ENCODE measurements around the gene FAM177B.

The FAM177B gene
- long read RNA-seq, donor 1 = 0 reads
- long read RNA-seq, donor 2 = 0 reads
- long read RNA-seq, donor 3 = 0 reads
- long read RNA-seq, donor 4 = 0 reads
- long read RNA-seq, donor 5 = 0 reads
- long read RNA-seq, donor 6 = 0 reads
- long read RNA-seq, donor 7, partial matches to known transcripts = 6 of 6 reads
- long read RNA-seq, donor 7, other reads (novel, unspliced or antisense) = 0 of 6 reads
- long read RNA-seq, donor 8 = 0 reads

GRCh38 chr1:222736972-222737371 lies at the start of gene FAM177B:
TSS of gene FAM177B (plus strand) at chr1:222737202. CDS start at chr1:222746546, 9,344 bp downstream.
- no peak for DNase-seq

- DNase-seq = no peak
These were observed 46.0 kb upstream of the FAM177B start for GRCh38 chr1:222691016-222691415.

GRCh38 chr1:222694927-222695326 lies 42.1 kb upstream of the FAM177B start:
- no peak for DNase-seq

- no peak for DNase-seq
These were observed 40.3 kb upstream of the FAM177B start for GRCh38 chr1:222696741-222697140.

GRCh38 chr1:222697203-222697602 lies 39.8 kb upstream of the FAM177B start:
- no peak for DNase-seq

- no peak for DNase-seq
These were observed 39.2 kb upstream of the FAM177B start for GRCh38 chr1:222697826-222698225.

GRCh38 chr1:222702210-222702609 lies 34.8 kb upstream of the FAM177B start:
- no peak for DNase-seq

GRCh38 chr1:222704260-222704659 lies 32.7 kb upstream of the FAM177B start:
- DNase-seq = no peak

GRCh38 chr1:222706815-222707214 lies 30.2 kb upstream of the FAM177B start:
- no peak for DNase-seq

GRCh38 chr1:222709700-222710153 lies 27.3 kb upstream of the FAM177B start:
- DNase-seq = no peak

- DNase-seq = peak; percentile 82
These were observed 25.4 kb upstream of the FAM177B start for GRCh38 chr1:222711319-222712252.

- peak; percentile 100 for DNase-seq
These were observed 24.5 kb upstream of the FAM177B start, which contains the start of the genes AIDA and BROX for GRCh38 chr1:222712253-222713090. TSS of gene AIDA (minus strand) at chr1:222712491. CDS start at chr1:222712317, 174 bp downstream. TSS of gene BROX (plus strand) at chr1:222712564. CDS start at chr1:222715700, 3,136 bp downstream.

GRCh38 chr1:222713091-222713961 lies 23.7 kb upstream of the FAM177B start:
- DNase-seq = no peak

- DNase-seq = no peak
These were observed 20.6 kb upstream of the FAM177B start for GRCh38 chr1:222716393-222716792.

GRCh38 chr1:222728746-222729145 lies 8.3 kb upstream of the FAM177B start:
- DNase-seq = no peak

- no peak for DNase-seq
These were observed 6.1 kb upstream of the FAM177B start for GRCh38 chr1:222730866-222731265.

GRCh38 chr1:222732216-222733159 lies 4.5 kb upstream of the FAM177B start:
- DNase-seq = no peak

- DNase-seq = no peak
These were observed 2.3 kb upstream of the FAM177B start for GRCh38 chr1:222734740-222735139.

GRCh38 chr1:222736470-222736869 lies 532 bp upstream of the FAM177B start:
- DNase-seq = no peak

GRCh38 chr1:222739465-222739864 lies 2.5 kb downstream of the FAM177B start:
- no peak for DNase-seq
